DND-41 (cell line): ENCODE results near the gene MAP2K3.

Experiments used
- ATAC-seq: fragments of 200-7000 bp; cut with Tn5 transposase; 3 replicates; pipeline ENCODE4 v1.9.1; 2021; ENCODE audit warnings: low read depth; ENCODE audit not compliant: insufficient read depth
- DNase-seq: peaks from one replicate; pipeline ENCODE4 v3.0.0-alpha.2; 2020
- H2AFZ ChIP-seq: 2 replicates; pipeline ENCODE4 v1.6.0; 2012; ENCODE audit warnings: low read depth, low read length
- H3K27ac ChIP-seq: 2 replicates; pipeline ENCODE4 v1.5.1; 2012; ENCODE audit warnings: low read length, inconsistent platforms
- H3K27me3 ChIP-seq: fragments of 200-600 bp; sonication (generic); 2 replicates; pipeline ENCODE4 v1.6.0; 2012; ENCODE audit warnings: low read length, mild to moderate bottlenecking, inconsistent platforms; ENCODE audit not compliant: insufficient read depth, poor library complexity
- H3K36me3 ChIP-seq: 2 replicates; pipeline ENCODE4 v1.5.1; 2012; ENCODE audit warnings: low read length, inconsistent platforms; ENCODE audit not compliant: insufficient read depth
- H3K4me1 ChIP-seq: 2 replicates; pipeline ENCODE4 v1.5.1; 2012; ENCODE audit warnings: mild to moderate bottlenecking, low read length; ENCODE audit not compliant: insufficient read depth
- H3K4me2 ChIP-seq: 2 replicates; pipeline ENCODE4 v1.6.0; 2012; ENCODE audit warnings: mild to moderate bottlenecking, moderate library complexity, low read length, inconsistent platforms; ENCODE audit not compliant: insufficient read depth
- H3K4me3 ChIP-seq, 2 experiments: fragments of 200-600 bp in 1 of 2; shearing (Covaris generic) in 1 of 2; 2 replicates each; pipeline ENCODE4 v1.5.1; 2012 to 2016; ENCODE audit warnings: inconsistent platforms in 2 of 2, low read length in 2 of 2, mild to moderate bottlenecking in 2 of 2, low read depth in 1 of 2, moderate library complexity in 1 of 2
- H3K79me2 ChIP-seq: 2 replicates; pipeline ENCODE4 v1.6.0; 2012; ENCODE audit warnings: low read length, inconsistent platforms; ENCODE audit not compliant: insufficient read depth
- H3K9ac ChIP-seq: 2 replicates; pipeline ENCODE4 v1.6.0; 2012; ENCODE audit warnings: low read depth, mild to moderate bottlenecking, inconsistent platforms, low read length, moderate library complexity
- H3K9me3 ChIP-seq: 2 replicates; pipeline ENCODE4 v1.5.1; 2012; ENCODE audit warnings: low read length, moderate library complexity, mild to moderate bottlenecking, inconsistent platforms; ENCODE audit not compliant: insufficient read depth, severe bottlenecking
- H4K20me1 ChIP-seq: 2 replicates; pipeline ENCODE4 v1.6.0; 2012; ENCODE audit warnings: low read length; ENCODE audit not compliant: insufficient read depth
- EZH2 ChIP-seq: IDR thresholded peaks from 3 replicates; pipeline ENCODE4 v1.6.1; 2012; ENCODE audit warnings: borderline replicate concordance, low read depth, mild to moderate bottlenecking, moderate library complexity, low read length, inconsistent platforms; ENCODE audit not compliant: severe bottlenecking
- TF ChIP-seq, protein P1 (sequence below): IDR thresholded peaks from 2 replicates; pipeline ENCODE4 v1.5.1; 2012; ENCODE audit warnings: borderline replicate concordance, low read length, moderate library complexity, mild to moderate bottlenecking; ENCODE audit not compliant: poor library complexity, severe bottlenecking; ENCODE audit errors: extremely low read depth

The MAP2K3 gene

DNA sequence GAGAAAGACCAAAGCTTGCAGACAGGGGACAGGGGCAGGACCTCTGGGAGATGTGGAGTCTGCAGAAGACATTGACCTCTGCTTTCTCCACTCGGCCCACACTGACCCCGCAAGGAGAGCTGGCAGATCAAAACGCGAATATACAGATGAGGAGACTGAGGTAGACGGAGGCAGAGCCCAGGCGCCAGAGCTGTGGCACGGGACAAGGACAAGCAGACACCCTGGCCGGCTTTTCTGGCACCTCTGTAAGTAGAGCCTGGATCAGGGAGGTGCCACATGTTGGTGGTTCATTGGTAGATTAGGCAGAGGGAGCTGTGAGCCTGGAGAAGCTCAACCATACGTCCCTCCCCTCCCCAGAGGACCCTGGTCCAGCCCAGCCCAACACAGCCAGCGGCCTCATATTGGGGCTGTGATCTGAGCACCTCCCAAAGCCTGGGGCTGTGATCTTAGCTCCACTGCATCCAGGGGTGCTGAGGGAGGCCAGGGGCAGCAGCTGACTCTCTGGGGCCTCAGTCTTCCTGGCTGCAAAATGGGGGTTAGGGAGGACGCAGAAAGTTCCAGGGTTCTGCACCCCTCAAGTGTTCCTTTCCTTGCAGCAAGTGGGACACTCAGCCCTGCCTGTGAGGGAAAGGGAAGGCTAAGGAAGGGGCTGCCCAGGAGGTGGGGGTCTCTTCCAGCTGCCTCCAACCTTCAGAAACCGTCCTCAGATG, 35.3 kb upstream of the MAP2K3 start:
- Histone ChIP-seq H3K4me3 (no peak overlapping the region), H3K36me3 (no peaks in the 10 kb centered on the region), H3K79me2 (no peaks in the 10 kb centered on the region), H3K4me1 (peaks cover 13% of the 10 kb centered on the region), H4K20me1 (peaks cover 12% of the 10 kb centered on the region; the same call in 1 of the 2 replicates), H3K27me3 (peaks cover 30% of the 10 kb centered on the region), H3K27ac (no peak overlapping the region), H3K9me3 (no peaks in the 10 kb centered on the region), H2AFZ (no peak overlapping the region), H3K9ac (no peak overlapping the region), H3K4me2 (no peak overlapping the region)
- no peak for TF ChIP-seq EZH2
- TF ChIP-seq, protein P1, sequence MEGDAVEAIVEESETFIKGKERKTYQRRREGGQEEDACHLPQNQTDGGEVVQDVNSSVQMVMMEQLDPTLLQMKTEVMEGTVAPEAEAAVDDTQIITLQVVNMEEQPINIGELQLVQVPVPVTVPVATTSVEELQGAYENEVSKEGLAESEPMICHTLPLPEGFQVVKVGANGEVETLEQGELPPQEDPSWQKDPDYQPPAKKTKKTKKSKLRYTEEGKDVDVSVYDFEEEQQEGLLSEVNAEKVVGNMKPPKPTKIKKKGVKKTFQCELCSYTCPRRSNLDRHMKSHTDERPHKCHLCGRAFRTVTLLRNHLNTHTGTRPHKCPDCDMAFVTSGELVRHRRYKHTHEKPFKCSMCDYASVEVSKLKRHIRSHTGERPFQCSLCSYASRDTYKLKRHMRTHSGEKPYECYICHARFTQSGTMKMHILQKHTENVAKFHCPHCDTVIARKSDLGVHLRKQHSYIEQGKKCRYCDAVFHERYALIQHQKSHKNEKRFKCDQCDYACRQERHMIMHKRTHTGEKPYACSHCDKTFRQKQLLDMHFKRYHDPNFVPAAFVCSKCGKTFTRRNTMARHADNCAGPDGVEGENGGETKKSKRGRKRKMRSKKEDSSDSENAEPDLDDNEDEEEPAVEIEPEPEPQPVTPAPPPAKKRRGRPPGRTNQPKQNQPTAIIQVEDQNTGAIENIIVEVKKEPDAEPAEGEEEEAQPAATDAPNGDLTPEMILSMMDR, result no peak
- DNase-seq, result no peak
- ATAC-seq, result no peak

DNA sequence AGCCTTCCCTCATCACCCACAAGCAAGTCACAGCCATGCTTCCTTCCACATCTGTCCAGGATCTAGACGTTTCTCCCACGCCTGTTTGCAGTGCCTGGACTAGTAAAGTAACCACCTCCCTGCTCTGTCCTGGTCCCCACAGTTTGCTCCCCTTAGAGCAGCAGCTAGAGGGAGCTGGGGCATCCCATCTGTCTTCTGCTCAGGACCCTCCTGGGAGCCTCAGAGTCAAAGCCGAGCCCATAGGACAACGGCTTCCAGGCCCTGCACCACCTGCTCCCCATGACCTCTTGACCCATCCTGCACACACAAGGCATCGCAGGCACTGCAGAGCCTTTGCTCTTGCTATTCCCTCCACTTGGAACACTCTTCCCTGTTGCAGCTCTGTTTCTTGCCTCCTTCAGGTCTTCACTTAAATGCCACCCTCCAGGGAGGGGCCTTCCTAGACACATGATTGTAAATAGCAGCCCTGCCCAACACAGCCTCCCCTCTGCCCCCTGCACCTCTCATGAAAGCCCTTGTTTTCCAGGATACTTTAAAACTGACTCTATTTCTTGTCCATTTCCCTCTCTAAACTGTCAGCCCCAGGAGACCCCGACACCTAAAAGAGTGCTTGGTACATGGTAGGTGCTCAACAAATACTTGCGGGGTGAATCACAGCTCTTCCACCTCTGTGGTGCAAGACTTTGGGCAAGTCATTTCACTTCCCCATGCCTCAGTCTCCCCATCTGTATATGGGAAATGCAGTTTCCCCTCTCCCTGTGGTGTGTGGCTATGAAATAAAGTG, 34.4 kb upstream of the MAP2K3 start:
- H3K4me2 ChIP-seq, result no peak overlapping the region
- H3K27me3 ChIP-seq, result peaks cover 30% of the 10 kb centered on the region
- ATAC-seq, result no peak
- no peak overlapping the region for H3K9ac ChIP-seq
- peaks cover 13% of the 10 kb centered on the region for H3K4me1 ChIP-seq
- H3K4me3 ChIP-seq, result no peak overlapping the region
- H3K9me3 ChIP-seq, result no peaks in the 10 kb centered on the region
- no peak overlapping the region for H3K27ac ChIP-seq
- H3K79me2 ChIP-seq, result no peaks in the 10 kb centered on the region
- TF ChIP-seq, protein P1, result peak; percentile 11
- no peak for TF ChIP-seq EZH2
- no peak overlapping the region for H2AFZ ChIP-seq
- H3K36me3 ChIP-seq, result no peaks in the 10 kb centered on the region
- peaks cover 6% of the 10 kb centered on the region; the same call in 1 of the 2 replicates for H4K20me1 ChIP-seq
- DNase-seq, result no peak

- peaks cover 13% of the 10 kb centered on the region for H3K4me1 ChIP-seq
- H3K9ac ChIP-seq, result no peak overlapping the region
- no peak overlapping the region for H3K4me3 ChIP-seq
- TF ChIP-seq, protein P1, result no peak
- no peak for TF ChIP-seq EZH2
- no peak overlapping the region for H3K27ac ChIP-seq
- no peak overlapping the region for H3K4me2 ChIP-seq
- DNase-seq (no peak), ATAC-seq (no peak)
- peaks cover 30% of the 10 kb centered on the region for H3K27me3 ChIP-seq
- no peaks in the 10 kb centered on the region for H3K79me2 ChIP-seq
- H2AFZ ChIP-seq, result no peak overlapping the region
- H3K9me3 ChIP-seq, result no peaks in the 10 kb centered on the region
- H3K36me3 ChIP-seq, result no peaks in the 10 kb centered on the region
- peaks cover 6% of the 10 kb centered on the region; the same call in 1 of the 2 replicates for H4K20me1 ChIP-seq
Observed at GRCh38 chr17:21250854-21251253, 33.7 kb upstream of the MAP2K3 start.
